ENCODE measurements around the gene CHCHD6. TPM values are rescaled to one million over a fixed set of nuclear protein-coding genes. Genes with fewer than 3 reads are reported as not detected.

Gene CHCHD6
- total and polyA plus RNA-seq, 4 donors: 12.1 to 22.6 (median 17.5) TPM

DNA sequence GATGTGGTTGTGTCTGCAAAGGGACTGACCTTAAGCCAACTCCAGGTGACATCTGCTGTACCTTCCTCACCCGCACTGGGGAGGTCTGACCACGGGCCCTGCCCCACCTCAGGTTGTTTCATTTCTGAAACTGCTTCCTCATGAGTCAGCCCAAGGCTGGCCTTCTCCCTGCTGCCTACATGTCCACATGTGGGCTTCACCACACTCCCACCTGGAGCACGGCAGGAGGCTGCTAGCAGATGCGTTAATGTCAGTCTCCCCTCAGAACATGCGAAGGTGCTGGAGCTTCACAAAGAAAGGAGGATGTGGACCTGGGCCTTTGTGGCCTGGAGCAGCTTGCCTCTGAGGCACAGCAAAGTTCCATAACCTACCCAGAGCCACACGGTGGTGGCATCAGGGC lies 209.5 kb downstream of the CHCHD6 start:
- H3K4me1 ChIP-seq (ENCODE audit: control insufficient read depth in 5 of 5, insufficient read depth in 5 of 5, low read length in 5 of 5): peaks cover 0 to 18% (median 0%) of the 10 kb centered on the region in 5 donors
- peaks cover 0 to 3% (median 0%) of the 10 kb centered on the region in 4 donors for H3K36me3 ChIP-seq (ENCODE audit: control insufficient read depth in 4 of 4, insufficient read depth in 4 of 4, low read length in 4 of 4)
- H3K9ac ChIP-seq (ENCODE audit: insufficient read depth in 1 of 2, low read length in 2 of 2): no peak overlapping the region
- 81 to 92% methylated on average over 6 of the region's 6 CpGs for WGBS, 2 donors
- H3K9me3 ChIP-seq (ENCODE audit: control insufficient read depth in 4 of 4, insufficient read depth in 3 of 4, low read length in 3 of 4): peaks cover 0 to 2% (median 0%) of the 10 kb centered on the region in 4 donors
- H3K27me3 ChIP-seq (ENCODE audit: control insufficient read depth in 3 of 3, insufficient read depth in 3 of 3, low read length in 2 of 3): no peaks in the 10 kb centered on the region
- DNase-seq (no peak), ATAC-seq (ENCODE audit: insufficient read depth, low FRiP score) (no peak)
- no peak overlapping the region for H3K4me3 ChIP-seq
- TF ChIP-seq, protein P1, sequence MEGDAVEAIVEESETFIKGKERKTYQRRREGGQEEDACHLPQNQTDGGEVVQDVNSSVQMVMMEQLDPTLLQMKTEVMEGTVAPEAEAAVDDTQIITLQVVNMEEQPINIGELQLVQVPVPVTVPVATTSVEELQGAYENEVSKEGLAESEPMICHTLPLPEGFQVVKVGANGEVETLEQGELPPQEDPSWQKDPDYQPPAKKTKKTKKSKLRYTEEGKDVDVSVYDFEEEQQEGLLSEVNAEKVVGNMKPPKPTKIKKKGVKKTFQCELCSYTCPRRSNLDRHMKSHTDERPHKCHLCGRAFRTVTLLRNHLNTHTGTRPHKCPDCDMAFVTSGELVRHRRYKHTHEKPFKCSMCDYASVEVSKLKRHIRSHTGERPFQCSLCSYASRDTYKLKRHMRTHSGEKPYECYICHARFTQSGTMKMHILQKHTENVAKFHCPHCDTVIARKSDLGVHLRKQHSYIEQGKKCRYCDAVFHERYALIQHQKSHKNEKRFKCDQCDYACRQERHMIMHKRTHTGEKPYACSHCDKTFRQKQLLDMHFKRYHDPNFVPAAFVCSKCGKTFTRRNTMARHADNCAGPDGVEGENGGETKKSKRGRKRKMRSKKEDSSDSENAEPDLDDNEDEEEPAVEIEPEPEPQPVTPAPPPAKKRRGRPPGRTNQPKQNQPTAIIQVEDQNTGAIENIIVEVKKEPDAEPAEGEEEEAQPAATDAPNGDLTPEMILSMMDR (IDR thresholded peaks at IDR 0.05; ENCODE audit: control extremely low read depth, extremely low read depth): no peak
- H3K27ac ChIP-seq (ENCODE audit: low read depth in 1 of 2, low read length in 1 of 2): no peak overlapping the region

DNA sequence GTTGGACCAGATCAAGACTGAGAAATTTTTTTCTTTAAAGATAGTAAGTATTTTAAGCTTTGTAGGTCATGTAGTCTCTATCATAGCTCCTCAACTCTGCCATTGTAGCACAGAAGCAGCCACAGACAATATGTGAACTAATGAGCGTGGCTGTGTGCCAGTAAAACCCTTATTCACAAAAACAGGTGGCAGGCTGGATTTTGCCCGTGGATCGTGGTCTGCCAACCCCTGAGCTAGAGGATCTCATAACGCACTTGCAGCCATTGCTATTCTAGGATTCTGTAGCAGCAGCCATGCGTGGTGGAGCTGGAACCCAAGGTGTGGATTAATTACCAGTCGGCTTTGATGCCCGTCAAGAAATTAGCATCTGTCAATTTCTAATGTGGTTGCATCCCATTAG lies 210.2 kb downstream of the CHCHD6 start:
- H3K4me1 ChIP-seq (ENCODE audit: control insufficient read depth in 5 of 5, insufficient read depth in 5 of 5, low read length in 5 of 5): peaks cover 0 to 18% (median 0%) of the 10 kb centered on the region in 5 donors
- no peak overlapping the region for H3K4me3 ChIP-seq
- H3K9ac ChIP-seq (ENCODE audit: insufficient read depth in 1 of 2, low read length in 2 of 2): no peak overlapping the region
- TF ChIP-seq, protein P1 (IDR thresholded peaks at IDR 0.05; ENCODE audit: control extremely low read depth, extremely low read depth): no peak
- H3K36me3 ChIP-seq (ENCODE audit: control insufficient read depth in 4 of 4, insufficient read depth in 4 of 4, low read length in 4 of 4): peaks cover 0 to 3% (median 0%) of the 10 kb centered on the region in 4 donors
- H3K27me3 ChIP-seq (ENCODE audit: control insufficient read depth in 3 of 3, insufficient read depth in 3 of 3, low read length in 2 of 3): no peaks in the 10 kb centered on the region
- no peak overlapping the region for H3K27ac ChIP-seq (ENCODE audit: low read depth in 1 of 2, low read length in 1 of 2)
- WGBS, 2 donors: 82 to 93% methylated on average over 7 of the region's 7 CpGs
- peaks cover 0 to 2% (median 0%) of the 10 kb centered on the region in 4 donors for H3K9me3 ChIP-seq (ENCODE audit: control insufficient read depth in 4 of 4, insufficient read depth in 3 of 4, low read length in 3 of 4)
- ATAC-seq (ENCODE audit: insufficient read depth, low FRiP score) (no peak), DNase-seq (no peak)

DNA sequence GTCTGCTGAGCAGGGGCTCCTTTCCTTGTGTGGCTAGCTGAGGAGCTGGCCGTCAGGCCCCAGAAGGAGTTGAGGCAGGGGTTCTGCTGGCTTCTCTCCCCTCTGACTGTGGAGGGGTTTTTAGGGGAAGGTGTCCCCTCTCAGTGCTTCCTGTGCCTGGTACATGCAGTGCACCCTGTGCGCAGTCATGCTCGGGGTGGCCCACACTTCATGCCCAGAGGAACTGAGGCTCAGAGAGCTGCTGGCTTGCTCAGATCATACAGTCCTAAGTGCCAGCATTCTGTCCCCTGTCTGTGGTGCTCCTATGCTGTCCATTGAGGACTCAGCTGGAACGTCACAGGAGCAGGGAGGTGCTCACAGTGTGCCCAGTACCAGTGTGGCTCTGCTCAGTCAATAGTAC lies 211.0 kb downstream of the CHCHD6 start:
- TF ChIP-seq, protein P1 (IDR thresholded peaks at IDR 0.05; ENCODE audit: control extremely low read depth, extremely low read depth): no peak
- H3K27me3 ChIP-seq (ENCODE audit: control insufficient read depth in 3 of 3, insufficient read depth in 3 of 3, low read length in 2 of 3): no peaks in the 10 kb centered on the region
- ATAC-seq (ENCODE audit: insufficient read depth, low FRiP score): no peak
- peaks cover 0 to 18% (median 0%) of the 10 kb centered on the region in 5 donors for H3K4me1 ChIP-seq (ENCODE audit: control insufficient read depth in 5 of 5, insufficient read depth in 5 of 5, low read length in 5 of 5)
- H3K36me3 ChIP-seq (ENCODE audit: control insufficient read depth in 4 of 4, insufficient read depth in 4 of 4, low read length in 4 of 4): peaks cover 0 to 3% (median 0%) of the 10 kb centered on the region in 4 donors
- no peak for DNase-seq
- no peak overlapping the region for H3K27ac ChIP-seq (ENCODE audit: low read depth in 1 of 2, low read length in 1 of 2)
- no peak overlapping the region for H3K4me3 ChIP-seq
- 98% methylated on average over 4 of the region's 4 CpGs for WGBS, 2 donors
- peaks cover 0 to 2% (median 0%) of the 10 kb centered on the region in 4 donors for H3K9me3 ChIP-seq (ENCODE audit: control insufficient read depth in 4 of 4, insufficient read depth in 3 of 4, low read length in 3 of 4)
- H3K9ac ChIP-seq (ENCODE audit: insufficient read depth in 1 of 2, low read length in 2 of 2): no peak overlapping the region

DNA sequence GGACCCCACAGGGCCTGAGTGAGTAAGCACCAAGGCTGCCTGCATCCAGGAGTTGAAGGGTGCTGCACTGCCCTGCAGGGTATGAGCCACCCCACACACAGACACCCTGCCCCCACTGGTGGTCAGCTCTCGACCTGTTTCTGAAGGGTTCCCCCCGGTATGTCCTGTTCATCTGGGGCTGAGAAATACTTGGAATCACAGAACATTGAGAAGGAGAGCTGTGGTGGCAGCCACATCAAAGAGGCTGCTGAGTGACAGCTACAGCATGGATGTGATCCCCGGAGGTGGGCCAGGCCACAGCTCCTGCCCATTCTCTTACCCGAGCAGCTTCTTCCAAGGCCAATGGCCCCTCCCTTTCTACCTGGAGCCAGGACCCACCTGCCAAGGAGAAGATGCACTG lies 212.5 kb downstream of the CHCHD6 start:
- Histone ChIP-seq H3K4me1 (ENCODE audit: control insufficient read depth in 5 of 5, insufficient read depth in 5 of 5, low read length in 5 of 5) (peaks cover 0 to 14% (median 0%) of the 10 kb centered on the region in 5 donors), H3K4me3 (no peak overlapping the region), H3K9me3 (ENCODE audit: control insufficient read depth in 4 of 4, insufficient read depth in 3 of 4, low read length in 3 of 4) (peaks cover 0 to 3% (median 1%) of the 10 kb centered on the region in 4 donors), H3K9ac (ENCODE audit: insufficient read depth in 1 of 2, low read length in 2 of 2) (no peak overlapping the region), H3K36me3 (ENCODE audit: control insufficient read depth in 4 of 4, insufficient read depth in 4 of 4, low read length in 4 of 4) (peaks cover 0 to 3% (median 0%) of the 10 kb centered on the region in 4 donors), H3K27ac (ENCODE audit: low read depth in 1 of 2, low read length in 1 of 2) (no peak overlapping the region), H3K27me3 (ENCODE audit: control insufficient read depth in 3 of 3, insufficient read depth in 3 of 3, low read length in 2 of 3) (no peaks in the 10 kb centered on the region)
- ATAC-seq (ENCODE audit: insufficient read depth, low FRiP score) (no peak), DNase-seq (no peak)
- TF ChIP-seq, protein P1 (IDR thresholded peaks at IDR 0.05; ENCODE audit: control extremely low read depth, extremely low read depth): no peak
- WGBS, 2 donors: 90 to 94% methylated on average over 4 of the region's 4 CpGs
